Ureter (tissue), 1 donor: Measurements from ENCODE around the gene NEURL3. TPM values are rescaled to one million over a fixed set of nuclear protein-coding genes. Genes with fewer than 3 reads are reported as not detected.

Experiments used
- DNase-seq: peaks from one replicate; pipeline ENCODE4 v3.0.0-alpha.2; 2020; ENCODE audit warnings: low spot score
- total RNA-seq: library from RNA; stranded (reverse); gene quantifications from one replicate; pipeline ENCODE4 v1.2.4, GENCODE V29; 2023
- donor health status: DM: yes; HTN: yes; CAD: no.

NEURL3 gene
- total RNA-seq, 1 donor from 2014 or later, result 0.70 TPM

DNA sequence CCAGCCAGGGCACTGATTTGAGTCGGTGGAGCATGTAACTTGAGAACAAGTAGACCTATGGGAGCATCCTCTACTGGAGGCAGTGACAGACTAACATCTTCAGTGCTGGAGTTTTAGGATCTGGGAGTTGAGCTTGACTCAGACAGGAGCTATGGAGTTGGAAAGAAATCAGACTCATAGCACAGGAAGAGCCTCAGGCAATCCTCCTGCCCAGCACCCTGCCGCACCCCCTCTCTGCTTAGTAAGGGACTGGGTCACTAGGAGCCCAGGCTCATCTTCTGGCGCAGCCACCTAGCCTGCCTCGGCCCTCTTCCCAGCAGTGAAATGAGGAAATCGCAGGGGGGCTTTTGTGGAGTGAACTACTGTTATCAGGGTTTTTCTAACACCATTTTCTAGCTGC, 35.0 kb upstream of the NEURL3 start:
- no peak for DNase-seq

DNA sequence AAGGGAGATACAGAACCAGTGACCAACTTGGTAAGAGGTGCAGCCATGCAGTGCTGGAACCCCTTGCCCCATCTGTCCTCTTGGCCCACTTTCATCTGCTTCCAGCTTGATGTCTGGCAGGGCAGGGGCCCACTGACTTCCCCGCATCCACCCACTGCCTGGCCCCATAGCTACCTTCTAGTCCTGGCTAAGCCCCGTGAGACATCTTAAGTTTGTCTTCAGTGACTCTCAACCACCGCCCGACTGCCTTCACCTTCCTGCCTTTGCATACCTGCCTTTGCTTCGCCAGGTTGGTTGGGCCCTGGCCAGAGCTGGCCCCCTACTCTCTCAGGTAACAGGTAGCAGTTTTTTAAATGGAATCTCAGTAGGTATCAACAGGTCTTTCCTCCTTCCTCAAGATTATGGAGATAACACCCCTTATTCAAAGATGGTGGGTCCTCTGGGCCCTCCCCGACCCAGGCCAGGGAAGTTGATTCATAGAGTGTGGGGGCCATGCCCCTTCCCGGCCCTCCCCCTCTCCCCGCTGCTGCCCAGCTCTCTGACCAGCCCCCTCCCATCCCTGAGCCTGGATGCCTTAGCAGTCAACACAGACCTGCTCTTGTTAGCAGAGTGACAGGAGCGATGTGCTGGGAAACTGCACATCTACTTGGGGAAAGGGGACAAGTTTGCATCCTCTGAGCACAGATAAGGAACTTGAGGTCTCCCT, 34.2 kb upstream of the NEURL3 start:
- DNase-seq, result no peak

DNA sequence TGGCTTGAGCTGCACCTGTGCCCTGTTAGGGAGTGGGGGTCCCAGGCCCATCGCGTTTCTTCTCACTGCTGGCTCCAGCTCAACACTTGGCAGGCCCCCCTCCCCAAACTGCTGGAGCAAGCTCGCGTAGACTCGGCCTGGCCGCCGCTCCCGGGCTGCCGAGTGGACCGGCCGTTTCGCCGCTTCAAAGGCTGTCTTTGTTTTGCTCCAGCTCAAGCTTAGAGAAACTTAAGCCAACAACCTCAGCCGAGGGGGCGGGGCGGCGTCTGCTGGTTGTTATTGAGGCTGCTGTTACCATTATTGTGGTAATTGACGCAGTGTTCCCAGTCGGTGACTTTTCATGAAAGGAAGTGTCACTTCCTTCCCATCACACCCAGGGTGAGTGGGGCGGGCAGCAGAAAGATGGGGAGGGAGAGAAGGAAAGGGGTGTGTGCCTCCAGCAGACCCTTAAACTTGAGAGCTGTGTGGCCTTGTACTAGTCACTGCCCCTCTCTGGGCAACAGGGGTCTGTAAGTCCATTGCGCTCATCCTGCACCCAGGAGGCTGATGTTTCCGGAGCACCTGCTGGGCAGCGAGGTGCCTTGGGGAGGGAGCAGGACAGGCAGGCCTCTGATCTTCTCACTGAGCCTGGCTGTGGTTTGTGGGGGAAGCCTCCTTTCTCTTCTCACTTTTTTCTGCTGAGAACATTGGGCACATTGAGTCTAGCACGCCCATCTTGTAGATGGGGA, 33.5 kb upstream of the NEURL3 start:
- DNase-seq, result peak; percentile 80

DNA sequence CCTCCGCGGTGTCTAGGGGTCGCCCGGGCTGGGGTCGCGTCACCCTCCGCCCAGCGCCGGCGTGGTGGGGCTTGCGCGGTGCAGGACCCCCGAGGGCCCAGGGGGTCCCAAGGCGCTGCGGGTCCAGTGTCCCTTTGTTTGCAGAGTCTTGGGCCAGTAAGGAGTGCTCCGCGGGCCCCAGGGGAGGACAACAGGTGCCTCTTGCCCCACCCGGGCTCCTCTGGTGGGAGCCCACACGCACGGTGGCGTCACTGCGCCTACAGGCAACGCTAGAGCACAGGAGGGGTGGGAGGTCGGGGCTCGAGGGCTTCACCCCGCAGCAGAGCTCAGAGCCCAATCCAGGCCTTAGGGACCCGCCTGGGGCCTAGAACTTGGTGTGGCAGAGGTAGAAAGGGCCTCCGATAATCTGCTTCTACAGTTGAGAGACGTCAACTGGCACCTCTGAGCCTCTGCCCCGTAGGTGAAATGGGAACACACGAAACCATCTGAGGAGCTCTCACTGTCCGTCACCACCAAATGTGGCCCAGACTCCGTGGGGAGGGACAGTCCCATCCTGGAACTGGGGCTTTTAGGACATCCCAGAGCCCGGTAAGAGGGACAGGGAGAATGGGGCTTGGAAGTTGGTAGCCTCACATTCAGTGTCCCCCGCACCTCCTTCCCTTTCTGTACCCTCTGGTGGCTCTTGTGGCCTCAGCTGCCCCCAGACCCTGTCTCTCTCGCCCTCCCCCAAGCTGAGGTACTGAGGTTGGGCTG, 32.8 kb upstream of the NEURL3 start:
- DNase-seq, result no peak

DNA sequence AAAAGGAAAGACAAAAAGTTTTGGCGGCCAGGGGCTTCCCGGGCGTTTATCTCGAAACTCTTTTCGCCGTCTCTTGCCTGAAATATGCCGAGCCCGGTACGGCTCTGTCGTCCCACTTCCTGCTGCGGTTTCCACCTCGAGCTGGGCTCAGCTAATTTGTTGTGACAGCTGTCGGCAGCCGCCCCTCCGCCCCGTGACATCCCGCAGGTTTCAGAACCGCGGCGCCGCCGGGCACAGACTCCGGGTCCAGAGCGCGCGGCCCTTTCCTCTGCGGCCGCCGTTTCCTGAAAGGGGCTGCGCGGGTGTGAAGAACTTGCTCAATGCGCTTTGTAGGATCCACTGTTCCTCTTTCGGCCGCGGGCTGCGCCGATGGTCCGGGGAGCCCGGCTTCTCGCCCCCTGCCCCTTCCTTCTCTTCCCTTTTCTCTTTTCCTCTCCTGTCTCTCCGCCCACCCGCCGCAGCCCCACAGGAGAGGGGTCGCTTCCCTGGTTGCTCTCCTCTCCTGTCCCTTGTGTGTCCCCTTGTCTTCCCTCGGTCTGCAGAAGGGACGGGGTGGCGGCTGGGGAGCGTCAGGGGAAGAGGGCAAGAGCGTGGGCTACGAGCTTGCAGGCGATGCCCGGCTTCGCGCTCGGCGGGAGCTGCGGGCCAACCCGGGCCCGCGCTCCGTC, 32.0 kb upstream of the NEURL3 start:
- DNase-seq, result peak; percentile 77

DNA sequence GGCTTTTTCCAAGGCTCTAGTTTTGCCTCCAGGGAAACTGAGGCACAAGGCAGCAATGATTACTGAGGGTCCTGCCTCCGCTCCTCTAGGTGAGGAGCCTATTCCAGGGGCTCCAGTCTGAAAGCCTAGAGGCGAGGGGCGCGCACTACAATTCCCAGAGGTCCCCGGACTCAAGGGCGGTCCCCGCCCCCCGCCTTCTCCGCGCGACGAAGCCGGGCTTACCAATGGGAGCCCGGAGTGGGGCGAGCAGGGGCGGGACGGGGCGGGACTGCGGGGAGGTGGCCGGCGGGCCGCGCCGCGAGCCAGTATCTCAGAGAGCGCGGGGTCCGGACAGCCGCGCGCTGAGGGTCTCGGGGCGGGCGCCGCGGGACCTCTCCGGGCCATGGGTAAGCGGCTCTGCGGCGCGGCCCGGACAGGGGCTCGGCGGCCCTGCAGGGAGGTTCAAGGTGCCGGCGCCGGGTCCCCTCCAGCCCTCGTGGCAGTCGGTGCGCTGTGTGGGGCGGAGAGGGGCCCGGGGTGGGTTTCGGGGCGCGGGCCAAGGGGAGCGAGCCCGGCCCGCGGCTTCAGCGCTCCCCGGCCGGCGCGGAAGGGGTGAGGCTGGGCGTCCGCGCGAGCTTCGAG, 31.4 kb upstream of the NEURL3 start, which contains the start of gene ARID5A:
ARID5A (plus strand) TSS at position 308 of the 621 bp plus-strand sequence; CDS start at position 383, 75 bp downstream.
- peak; percentile 93 for DNase-seq

DNA sequence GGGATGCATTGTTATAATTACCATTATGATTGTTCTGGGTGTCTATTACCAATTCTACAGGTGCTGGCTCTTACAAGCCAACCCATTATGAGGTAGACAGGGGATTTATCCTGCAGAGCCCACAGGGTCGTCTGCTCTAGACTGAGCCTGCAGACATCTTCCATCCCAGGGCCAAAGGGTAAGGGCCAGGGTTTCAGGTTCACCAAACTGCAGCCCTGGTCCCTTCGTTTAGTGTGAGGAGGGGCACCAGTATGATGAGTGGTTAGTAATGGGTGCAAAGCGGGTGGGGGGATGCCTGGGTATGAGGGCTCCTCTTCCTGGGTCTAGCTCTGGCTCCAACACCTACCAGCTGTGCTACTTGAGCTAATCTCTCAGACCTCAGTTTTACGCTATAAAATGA, 30.2 kb upstream of the NEURL3 start:
- no peak for DNase-seq

DNA sequence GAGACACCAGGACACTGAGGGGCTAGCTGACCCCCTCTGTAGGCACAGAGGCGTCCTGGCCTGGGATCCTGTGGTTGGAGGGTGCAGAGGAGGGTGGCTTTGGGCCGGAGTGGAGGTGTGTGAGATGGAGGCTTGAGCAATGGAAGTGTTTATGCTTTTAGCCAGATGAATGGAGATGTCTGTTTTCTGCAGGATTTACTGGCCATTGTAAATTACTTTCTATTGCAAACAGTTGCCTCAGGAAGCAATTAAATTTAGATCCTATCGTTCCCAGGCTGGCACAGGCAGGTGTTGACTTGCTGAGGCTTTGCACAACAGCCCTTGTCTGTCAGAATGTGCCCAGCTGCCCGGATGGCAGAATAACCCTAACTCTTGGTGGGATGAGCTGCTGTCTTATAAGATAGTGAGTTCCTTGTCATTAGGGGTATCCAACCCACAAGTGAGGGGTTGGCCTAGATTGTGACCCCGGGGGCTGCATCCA, 29.6 kb upstream of the NEURL3 start:
- DNase-seq, result no peak

DNA sequence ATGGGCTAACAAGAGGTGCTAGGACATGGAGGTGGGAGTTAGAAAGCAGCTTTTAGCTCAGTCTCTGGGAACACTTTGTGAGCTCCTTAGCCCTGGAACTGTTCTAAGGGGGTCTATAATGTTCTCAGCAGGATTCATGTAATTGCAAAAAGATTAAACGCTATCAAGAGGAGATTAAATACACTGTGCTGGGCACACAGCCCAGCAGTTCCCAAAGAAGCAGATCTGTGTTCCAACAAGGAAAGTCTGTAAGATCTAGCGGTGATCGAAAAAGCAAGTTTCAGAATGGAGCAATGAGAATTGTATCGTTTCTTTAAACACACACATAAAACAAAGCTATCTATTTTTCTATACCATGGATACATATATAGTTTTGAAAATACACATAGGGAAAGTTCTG, 29.0 kb upstream of the NEURL3 start:
- DNase-seq, result no peak

DNA sequence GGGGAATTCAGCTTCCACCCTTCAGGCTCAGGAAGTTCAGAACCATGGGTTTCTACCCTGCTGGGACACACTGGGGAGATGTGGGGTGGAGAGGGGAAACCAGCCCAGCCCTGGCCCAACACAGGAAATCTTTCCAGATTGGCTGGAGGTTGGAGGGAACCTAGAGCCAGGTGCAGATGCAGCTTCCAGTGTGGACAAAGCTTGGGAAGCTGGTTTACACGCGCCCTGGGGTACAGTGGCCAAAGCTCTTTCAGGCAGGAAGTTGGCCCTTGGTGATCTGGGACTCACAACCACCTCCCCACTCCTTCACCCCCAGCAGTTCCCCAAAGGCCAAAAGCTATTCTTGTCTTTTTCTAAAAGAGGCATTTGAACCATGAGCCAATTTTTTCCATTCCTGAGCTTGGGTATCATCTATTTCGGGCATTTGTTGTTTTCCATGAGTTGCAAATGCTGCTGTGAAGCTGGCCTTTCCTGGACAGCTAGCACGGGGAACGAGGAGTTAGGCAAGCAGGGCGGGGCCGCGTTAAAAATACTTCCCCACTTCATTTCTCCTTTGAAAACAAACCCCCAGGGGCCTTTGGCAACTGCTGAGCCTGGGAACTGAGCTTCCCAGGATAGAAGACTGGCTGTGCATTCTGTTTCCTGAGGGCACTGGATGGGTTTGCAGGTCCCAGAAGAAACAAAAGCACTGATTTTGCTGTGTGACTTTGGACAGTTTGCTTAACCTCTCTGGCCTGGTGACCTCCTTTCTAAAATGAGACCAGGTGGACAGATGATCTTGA, 28.3 kb upstream of the NEURL3 start:
- peak; percentile 86 for DNase-seq

DNA sequence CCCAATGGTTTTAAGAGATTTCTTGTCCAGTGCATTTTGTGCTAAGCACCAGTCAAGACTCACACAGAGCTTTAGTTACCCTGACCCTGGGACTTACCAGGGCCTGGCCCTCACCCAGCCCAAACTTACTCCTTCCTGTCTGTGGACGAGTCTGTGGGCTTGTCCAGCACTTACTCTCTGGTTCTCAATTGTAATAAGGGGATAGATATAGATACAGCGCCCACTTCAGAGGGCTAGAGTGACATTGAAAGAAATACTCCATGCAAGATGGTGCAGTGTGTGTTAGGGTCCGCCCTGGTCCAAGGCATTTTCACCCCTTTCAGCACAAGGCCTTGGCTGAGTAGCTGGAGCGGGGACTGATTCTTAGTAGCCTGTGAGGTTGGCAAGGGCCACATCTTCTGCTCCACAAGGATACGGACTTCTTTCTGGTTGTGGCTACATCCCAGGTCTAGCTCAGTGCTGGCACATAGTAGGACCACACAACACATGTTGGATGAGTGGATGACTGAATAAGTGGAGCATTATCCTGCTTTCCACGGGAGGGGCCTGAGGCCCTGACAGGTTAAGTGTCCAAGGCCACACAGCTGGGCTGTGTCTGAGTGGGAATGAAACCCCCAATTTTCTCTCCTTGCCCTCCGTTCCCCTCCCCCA, 27.6 kb upstream of the NEURL3 start:
- no peak for DNase-seq

DNA sequence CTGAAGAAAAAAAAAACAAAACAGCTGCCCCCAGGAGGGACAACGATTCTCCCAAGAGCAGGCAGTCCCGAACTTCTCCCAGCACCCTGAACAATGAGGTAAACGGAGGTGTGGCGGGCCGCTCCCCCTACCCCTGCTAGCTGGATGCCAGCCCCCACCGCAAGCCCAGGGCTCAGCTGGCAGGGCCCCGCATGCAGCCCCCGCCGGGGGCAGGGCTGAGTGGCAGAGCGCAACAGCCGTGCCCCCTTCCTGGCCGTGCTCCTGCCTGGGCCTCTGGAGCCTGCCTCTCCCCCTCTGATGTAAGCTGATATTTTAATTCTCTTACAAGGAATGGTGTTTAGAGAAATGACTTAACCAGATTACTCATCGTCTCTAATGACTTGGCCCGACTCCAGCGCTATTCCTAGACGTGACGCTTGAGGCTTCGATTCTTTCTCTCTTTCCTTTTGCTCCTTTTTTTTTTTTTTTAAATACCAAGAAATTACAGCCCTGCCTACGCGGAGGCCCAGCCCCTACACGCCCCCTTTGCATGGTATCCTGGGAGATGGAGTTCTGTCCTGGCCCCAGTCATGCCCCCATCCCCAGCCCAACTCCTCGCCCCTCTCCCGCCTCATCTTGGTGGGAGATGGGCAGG, 26.8 kb upstream of the NEURL3 start:
- peak; percentile 97 for DNase-seq

DNA sequence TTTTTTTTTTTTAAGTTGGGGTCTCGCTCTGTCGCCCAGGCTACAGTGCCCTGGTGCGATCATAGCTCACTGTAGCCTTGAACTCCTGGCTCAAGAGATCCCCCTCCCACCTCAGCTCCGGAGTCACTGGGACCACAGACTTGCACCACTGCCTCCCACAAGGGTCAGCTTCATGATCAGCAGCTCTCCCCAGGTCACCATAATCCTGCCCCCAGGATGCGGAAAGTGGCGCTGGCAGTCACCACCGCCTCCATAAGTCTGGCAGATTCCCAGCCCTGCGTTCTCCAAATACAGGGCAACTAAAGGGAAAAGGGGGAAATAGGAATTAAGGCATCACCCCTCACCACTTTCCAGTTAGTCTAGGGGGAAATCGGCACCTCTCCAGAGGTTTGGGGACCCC, 26.2 kb upstream of the NEURL3 start:
- DNase-seq, result no peak

DNA sequence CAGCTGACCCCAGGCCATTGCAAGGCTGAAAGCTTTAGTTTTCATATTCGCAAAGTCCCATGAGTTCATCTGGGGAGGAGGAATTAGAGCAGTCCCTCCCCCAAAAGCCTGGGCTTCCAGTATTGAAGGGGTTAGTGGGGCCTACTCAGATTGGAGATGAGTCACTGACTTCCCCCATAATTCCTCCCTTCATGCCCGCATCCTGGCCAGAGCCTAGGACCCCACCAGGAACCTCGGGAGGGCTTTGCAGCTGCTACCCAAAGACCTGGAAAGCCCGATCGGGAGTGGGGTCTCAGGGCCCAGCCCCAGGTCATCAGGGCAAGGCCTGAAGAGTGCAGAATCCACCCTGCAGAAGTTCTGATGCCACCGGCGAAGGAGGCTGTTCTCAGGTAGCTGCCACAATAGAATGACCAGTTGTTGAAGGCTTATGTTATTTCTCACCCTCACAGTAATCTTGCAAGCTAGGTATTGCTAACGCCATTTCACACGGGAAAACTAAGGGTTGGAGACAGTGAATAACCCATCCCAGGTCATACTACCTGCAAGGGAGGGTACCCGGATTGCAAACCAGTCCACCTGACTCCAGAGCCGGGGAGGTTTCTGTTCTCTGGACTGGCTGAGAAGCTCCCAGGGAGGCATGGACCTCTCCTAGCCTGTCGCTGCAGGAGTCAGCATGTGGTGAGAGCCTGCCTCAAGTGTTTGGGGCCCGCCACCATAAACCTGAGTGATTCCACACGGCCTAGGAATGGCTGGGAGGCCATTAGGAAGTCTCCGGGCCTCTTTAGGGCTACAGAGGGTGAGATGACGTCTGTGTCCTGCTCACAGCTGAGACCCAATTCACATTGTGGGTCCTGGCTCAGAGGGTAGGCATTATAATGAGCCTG, 25.6 kb upstream of the NEURL3 start:
- no peak for DNase-seq

DNA sequence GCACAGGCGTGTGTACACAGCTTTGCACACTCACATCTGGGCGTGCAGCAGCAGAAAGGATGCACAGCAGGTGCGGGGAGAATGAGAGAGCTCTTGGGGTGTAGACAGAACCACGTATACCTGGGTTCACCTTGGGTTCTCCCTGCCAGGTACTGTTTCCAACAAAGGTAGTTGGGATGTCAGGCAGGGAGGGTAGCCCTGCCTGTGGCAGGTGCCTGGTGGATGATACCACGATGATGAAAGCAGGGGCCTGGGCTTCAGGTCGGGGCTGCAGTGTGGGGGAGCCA, 24.9 kb upstream of the NEURL3 start:
- no peak for DNase-seq

DNA sequence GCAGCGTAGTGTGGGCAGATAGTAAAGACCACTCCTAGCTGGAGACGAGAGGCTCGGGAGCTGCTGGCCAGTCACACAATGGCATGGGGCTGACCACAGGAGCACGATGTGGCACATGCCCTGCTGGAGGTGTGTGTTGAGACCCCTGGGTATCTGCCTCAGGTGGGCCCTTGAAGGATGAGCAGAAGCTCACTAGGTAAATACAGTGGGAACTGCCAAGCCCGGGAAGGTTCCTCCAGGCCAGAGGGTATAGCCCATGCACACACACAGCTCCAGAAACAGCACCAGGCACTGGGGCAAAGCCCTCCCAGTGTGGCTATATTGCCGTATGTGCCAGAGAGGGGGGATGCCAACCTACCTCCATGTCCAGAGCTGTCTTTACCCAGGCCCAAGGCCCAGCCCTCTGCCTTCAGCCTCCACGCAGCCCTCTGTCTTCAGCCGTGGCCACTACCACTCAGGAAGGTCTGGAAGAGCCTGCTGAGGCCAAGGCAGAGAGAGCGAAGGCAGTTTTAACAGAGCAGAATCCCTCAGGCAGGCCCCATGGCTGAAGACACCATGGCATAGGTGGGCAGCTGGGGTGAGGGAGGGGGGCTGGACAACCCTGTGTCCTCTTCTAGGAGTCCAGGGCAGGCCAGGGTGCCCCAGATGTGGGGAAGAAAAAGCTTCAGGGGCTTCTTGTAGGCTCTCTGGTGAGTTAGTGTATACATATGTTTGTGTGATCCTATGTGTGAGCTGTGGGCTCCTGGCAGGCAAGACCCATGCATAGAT, 24.4 kb upstream of the NEURL3 start:
- no peak for DNase-seq

DNA sequence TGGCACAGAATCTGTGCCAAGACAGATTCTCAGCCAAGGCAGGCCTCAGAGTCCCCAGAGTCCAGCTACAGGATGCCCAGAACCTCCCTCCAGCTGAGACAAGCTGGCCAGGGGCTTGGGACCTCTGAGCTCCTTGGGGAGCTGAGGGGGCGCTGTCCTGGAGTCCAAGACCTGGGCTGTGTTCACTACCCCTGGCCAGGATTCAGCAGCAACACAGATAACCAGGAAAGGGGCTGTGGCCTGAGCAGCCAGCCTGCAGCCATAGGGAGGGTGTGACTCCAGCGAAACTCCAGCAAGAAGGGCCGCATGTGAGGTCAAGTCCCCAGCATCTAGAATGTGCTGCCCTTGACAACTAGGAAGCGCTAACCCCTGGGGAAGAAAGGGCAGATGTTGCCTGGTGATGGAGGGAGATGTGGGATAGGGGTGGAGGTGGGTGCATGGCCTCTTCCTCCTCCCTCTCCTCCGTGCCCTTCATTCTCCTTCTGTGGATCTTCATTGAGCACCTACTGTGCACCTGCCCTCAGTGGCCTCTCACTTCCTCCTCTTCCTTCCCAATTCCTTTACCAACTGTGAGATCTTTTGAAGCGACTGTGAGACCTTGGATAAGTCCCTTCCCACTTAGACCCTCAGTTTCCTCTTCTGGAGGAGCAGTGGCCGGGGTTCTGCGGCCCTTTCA, 23.7 kb upstream of the NEURL3 start:
- no peak for DNase-seq
